ENCODE results near the gene XCR1.
A peak's percentile ranks its signal among the peaks of the same experiment; 100 is the strongest.
"Not testable (repeated sequence)": the region's sequence is repeated elsewhere in the genome, so short reads cannot be mapped to it uniquely, and the experiment has no call there.

Gene XCR1

GRCh38 chr3:46001178-46001577, 26.1 kb downstream of the XCR1 start:
- no peak for DNase-seq

- no peak for DNase-seq
These were observed 29.3 kb downstream of the XCR1 start for GRCh38 chr3:45997942-45998341.

- not testable (repeated sequence) for DNase-seq
These were observed 29.8 kb downstream of the XCR1 start for GRCh38 chr3:45997499-45997898.

GRCh38 chr3:45995236-45996192, 31.8 kb downstream of the XCR1 start, which contains the start of gene FYCO1:
FYCO1 (minus strand) TSS chr3:45995824; CDS start chr3:45984910, 10,914 bp downstream.
- DNase-seq: peak; percentile 90

- DNase-seq: peak; percentile 53
These were observed 32.7 kb downstream of the XCR1 start for GRCh38 chr3:45994419-45995235.

GRCh38 chr3:45993421-45994027, 33.8 kb downstream of the XCR1 start:
- peak; percentile 12 for DNase-seq

- no peak for DNase-seq
These were observed 34.5 kb downstream of the XCR1 start for GRCh38 chr3:45992821-45993221.

- DNase-seq: no peak
These were observed 35.1 kb downstream of the XCR1 start for GRCh38 chr3:45992133-45992729.

GRCh38 chr3:45991341-45991740, 35.9 kb downstream of the XCR1 start:
- no peak for DNase-seq

- no peak for DNase-seq
These were observed 37.1 kb downstream of the XCR1 start for GRCh38 chr3:45990181-45990580.

- DNase-seq: no peak
These were observed 38.5 kb downstream of the XCR1 start for GRCh38 chr3:45988804-45989203.

- no peak for DNase-seq
These were observed 38.9 kb downstream of the XCR1 start for GRCh38 chr3:45988362-45988761.

GRCh38 chr3:45987368-45988291, 39.7 kb downstream of the XCR1 start:
- no peak for DNase-seq

- DNase-seq: no peak
These were observed 40.8 kb downstream of the XCR1 start for GRCh38 chr3:45986303-45986982.

- no peak for DNase-seq
These were observed 41.6 kb downstream of the XCR1 start for GRCh38 chr3:45985532-45986302.

- DNase-seq: no peak
These were observed 42.7 kb downstream of the XCR1 start for GRCh38 chr3:45984331-45985312.

- DNase-seq: no peak
These were observed 43.5 kb downstream of the XCR1 start for GRCh38 chr3:45983770-45984169.

- peak; percentile 25 for DNase-seq
These were observed 45.8 kb downstream of the XCR1 start for GRCh38 chr3:45981346-45982074.

Data from stimulated activated CD4-positive, alpha-beta T cell treated with anti-CD3 and anti-CD28 coated beads, Interleukin-4, amount 100 ng/mL, for 24 hours (primary cell).